ENCODE measurements around the gene C1orf87. TPM values are rescaled to one million over a fixed set of nuclear protein-coding genes. Genes with fewer than 3 reads are reported as not detected.

Gene C1orf87
- total RNA-seq, 1 experiment from 2014 or later, result 0.33 TPM

GRCh38 chr1:60037669-60038068 is 35.9 kb downstream of the C1orf87 start:
- no peak overlapping the region for H2AK5ac ChIP-seq (ENCODE audit: insufficient read length, low read length)
- H3K14ac ChIP-seq (ENCODE audit: insufficient read depth, low read length), result no peak overlapping the region
- no peak overlapping the region for H2BK15ac ChIP-seq (ENCODE audit: low read depth, low read length)
- no peak overlapping the region for H3K18ac ChIP-seq (ENCODE audit: insufficient read length, low read depth, low read length)
- H3K9me3 Mint-ChIP-seq, result no peaks in the 10 kb centered on the region
- no peak overlapping the region for H4K91ac ChIP-seq (ENCODE audit: insufficient read length, low read depth, low read length)
- H3K79me2 ChIP-seq (ENCODE audit: insufficient read depth, low read length), result no peaks in the 10 kb centered on the region
- no peak overlapping the region for H3K4me3 Mint-ChIP-seq
- no peak overlapping the region for H3K9ac ChIP-seq (ENCODE audit: extremely low read depth, insufficient read length, low read length)
- no peaks in the 10 kb centered on the region for H3K4me1 ChIP-seq (ENCODE audit: insufficient read depth, low read length)
- H4K8ac ChIP-seq (replicated peaks; ENCODE audit: insufficient read length, low read depth, low read length), result no peak overlapping the region
- no peaks in the 10 kb centered on the region; the same call in 1 of the 2 replicates for H3K27me3 Mint-ChIP-seq (ENCODE audit: low read depth)
- H3K4me2 ChIP-seq (ENCODE audit: insufficient read depth, insufficient read length, low read length), result no peak overlapping the region
- H2BK120ac ChIP-seq (ENCODE audit: low read depth, low read length, poor library complexity, severe bottlenecking), result no peak overlapping the region
- no peak for TF ChIP-seq CTCF (conservative IDR thresholded peaks at IDR 0.05)
- no peak overlapping the region for H2BK5ac ChIP-seq (ENCODE audit: insufficient read length, low read length)
- H3K23me2 ChIP-seq (ENCODE audit: insufficient read length, low read depth, low read length, poor library complexity, severe bottlenecking), result no peaks in the 10 kb centered on the region
- no peak overlapping the region for H3K4ac ChIP-seq (ENCODE audit: low read depth, low read length)
- no peak overlapping the region for H2AFZ ChIP-seq (ENCODE audit: low read length)
- WGBS (ENCODE audit: extremely low coverage, insufficient read length, low lambda C conversion rate), result no CpG with 5 or more reads among the region's 1 CpG
- H3K27ac Mint-ChIP-seq, result no peak overlapping the region
- H2BK12ac ChIP-seq (ENCODE audit: insufficient read length, low read depth, low read length), result no peak overlapping the region
- no peak overlapping the region for H3K23ac ChIP-seq (ENCODE audit: insufficient read length, low read depth, low read length)
- no peaks in the 10 kb centered on the region for H3K79me1 ChIP-seq (ENCODE audit: insufficient read depth, low read depth, low read length, poor library complexity, severe bottlenecking)
- no peak for DNase-seq
- no peaks in the 10 kb centered on the region for H3K27me3 ChIP-seq (ENCODE audit: insufficient read depth, low read length)
- no peaks in the 10 kb centered on the region for H3K9me3 ChIP-seq (ENCODE audit: control insufficient read depth, low read depth, low read length)
- peaks cover 11 to 17% of the 10 kb centered on the region in 2 experiments for H3K4me1 Mint-ChIP-seq
- no peak overlapping the region for H2BK20ac ChIP-seq (ENCODE audit: low read depth, low read length, poor library complexity, severe bottlenecking)
- H3K27ac ChIP-seq (ENCODE audit: insufficient read length, low read depth, low read length), result no peak overlapping the region
- H4K5ac ChIP-seq (ENCODE audit: insufficient read length, low read depth, low read length), result no peak overlapping the region
- no peaks in the 10 kb centered on the region for H4K20me1 ChIP-seq (ENCODE audit: control insufficient read depth, insufficient read depth, insufficient read length)
- no peak overlapping the region for H3T11ph ChIP-seq (ENCODE audit: low read length)
- no peak overlapping the region for H3K56ac ChIP-seq (ENCODE audit: insufficient read length, low read depth, low read length)
- H3K36me3 Mint-ChIP-seq (ENCODE audit: insufficient read depth in 1 of 3, low read depth in 3 of 3), result no peaks in the 10 kb centered on the region; a peak in 1 of 7 replicates
